SU-DHL-6 (cell line): ENCODE results near the gene SLC39A11.

Experiments used
- EZH2phosphoT487 ChIP-seq: fragments of 200-600 bp; sonication (generic), shearing (Covaris generic); conservative IDR thresholded peaks from 2 replicates; pipeline ENCODE4 v1.6.1; 2018; ENCODE audit warnings: mild to moderate bottlenecking, antibody characterized with exemption, low read length, moderate library complexity, mixed read lengths
- TF ChIP-seq, protein P1 (sequence below): fragments of 200-600 bp; sonication (generic); IDR thresholded peaks from one replicate; pipeline ENCODE4 v1.5.1; 2017; ENCODE audit warnings: antibody characterized with exemption, mild to moderate bottlenecking, low read length, moderate library complexity; ENCODE audit not compliant: insufficient read depth, poor library complexity, severe bottlenecking

- TF ChIP-seq, protein P1, sequence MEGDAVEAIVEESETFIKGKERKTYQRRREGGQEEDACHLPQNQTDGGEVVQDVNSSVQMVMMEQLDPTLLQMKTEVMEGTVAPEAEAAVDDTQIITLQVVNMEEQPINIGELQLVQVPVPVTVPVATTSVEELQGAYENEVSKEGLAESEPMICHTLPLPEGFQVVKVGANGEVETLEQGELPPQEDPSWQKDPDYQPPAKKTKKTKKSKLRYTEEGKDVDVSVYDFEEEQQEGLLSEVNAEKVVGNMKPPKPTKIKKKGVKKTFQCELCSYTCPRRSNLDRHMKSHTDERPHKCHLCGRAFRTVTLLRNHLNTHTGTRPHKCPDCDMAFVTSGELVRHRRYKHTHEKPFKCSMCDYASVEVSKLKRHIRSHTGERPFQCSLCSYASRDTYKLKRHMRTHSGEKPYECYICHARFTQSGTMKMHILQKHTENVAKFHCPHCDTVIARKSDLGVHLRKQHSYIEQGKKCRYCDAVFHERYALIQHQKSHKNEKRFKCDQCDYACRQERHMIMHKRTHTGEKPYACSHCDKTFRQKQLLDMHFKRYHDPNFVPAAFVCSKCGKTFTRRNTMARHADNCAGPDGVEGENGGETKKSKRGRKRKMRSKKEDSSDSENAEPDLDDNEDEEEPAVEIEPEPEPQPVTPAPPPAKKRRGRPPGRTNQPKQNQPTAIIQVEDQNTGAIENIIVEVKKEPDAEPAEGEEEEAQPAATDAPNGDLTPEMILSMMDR: no peak
- TF ChIP-seq EZH2phosphoT487: no peak
These were observed 201.8 kb downstream of the SLC39A11 start for GRCh38 chr17:72890711-72891110.
